ENCODE results near the gene RAB3A. TPM values are rescaled to one million over a fixed set of nuclear protein-coding genes. Genes with fewer than 3 reads are reported as not detected.

RAB3A gene
- total and polyA plus RNA-seq, 2 experiments from 2014 or later, result 1.4 to 1.9 TPM

GRCh38 chr19:18203408-18203862 lies 407 bp downstream of the RAB3A start:
- Histone ChIP-seq H3K4me1 (ENCODE audit: insufficient read depth) (peaks cover 14% of the 10 kb centered on the region), H3K27me3 (replicated peaks; ENCODE audit: insufficient read depth) (no peaks in the 10 kb centered on the region), H3K9me3 (ENCODE audit: low read depth) (no peaks in the 10 kb centered on the region), H3K27ac (no peak overlapping the region), H3K9ac (peak overlapping the region; percentile 74), H3F3A (ENCODE audit: insufficient read depth) (peaks cover 11% of the 10 kb centered on the region; the same call in 1 of the 2 replicates), H3K9me2 (ENCODE audit: insufficient read depth) (no peaks in the 10 kb centered on the region), H4K20me1 (ENCODE audit: insufficient read depth) (no peaks in the 10 kb centered on the region), H3K36me3 (ENCODE audit: low read depth) (no peaks in the 10 kb centered on the region), H3K4me2 (ENCODE audit: unreplicated experiment) (peak overlapping the region; percentile 90), H3K4me3 (peak overlapping the region; percentile 84), H2AFZ (peak overlapping the region; percentile 70), H3K79me2 (ENCODE audit: insufficient read depth) (no peaks in the 10 kb centered on the region)
- no peak for TF ChIP-seq EZH2 (IDR thresholded peaks at IDR 0.05; ENCODE audit: insufficient read depth, poor library complexity, severe bottlenecking)
- in situ Hi-C loops (cut with MboI), result no loop called here
- 1% methylated on average over 32 to 38 of the region's 38 CpGs for WGBS, 2 experiments (ENCODE audit: low coverage in 1 of 2, low lambda C conversion rate in 2 of 2, missing lambda C conversion rate in 2 of 2)
- DNase-seq, result peak; percentile 55

- H3K27ac ChIP-seq, result no peak overlapping the region
- peaks cover 13% of the 10 kb centered on the region for H3K4me1 ChIP-seq (ENCODE audit: insufficient read depth)
- H3F3A ChIP-seq (ENCODE audit: insufficient read depth), result peaks cover 9% of the 10 kb centered on the region; the same call in 1 of the 2 replicates
- peak overlapping the region; percentile 74 for H3K9ac ChIP-seq
- H3K4me3 ChIP-seq, result peak overlapping the region; percentile 84
- peak overlapping the region; percentile 90 for H3K4me2 ChIP-seq (ENCODE audit: unreplicated experiment)
- H3K27me3 ChIP-seq (replicated peaks; ENCODE audit: insufficient read depth), result no peaks in the 10 kb centered on the region
- peak; percentile 43 for DNase-seq
- H4K20me1 ChIP-seq (ENCODE audit: insufficient read depth), result no peaks in the 10 kb centered on the region
- H3K36me3 ChIP-seq (ENCODE audit: low read depth), result no peaks in the 10 kb centered on the region
- TF ChIP-seq EZH2phosphoT487 (IDR thresholded peaks at IDR 0.05; ENCODE audit: insufficient read depth, low read depth) (no peak), EZH2 (IDR thresholded peaks at IDR 0.05; ENCODE audit: insufficient read depth, poor library complexity, severe bottlenecking) (no peak)
- H3K9me3 ChIP-seq (ENCODE audit: low read depth), result no peaks in the 10 kb centered on the region
- 13 to 14% methylated on average over 32 of the region's 32 CpGs for WGBS, 2 experiments (ENCODE audit: low coverage in 1 of 2, low lambda C conversion rate in 2 of 2, missing lambda C conversion rate in 2 of 2)
- peak overlapping the region; percentile 70; the same call in 1 of the 2 replicates for H2AFZ ChIP-seq
- in situ Hi-C loops (cut with MboI), result no loop called here
- H3K9me2 ChIP-seq (ENCODE audit: insufficient read depth), result no peaks in the 10 kb centered on the region
- H3K79me2 ChIP-seq (ENCODE audit: insufficient read depth), result no peaks in the 10 kb centered on the region
Observed at GRCh38 chr19:18202778-18203407, 949 bp downstream of the RAB3A start.

DNA sequence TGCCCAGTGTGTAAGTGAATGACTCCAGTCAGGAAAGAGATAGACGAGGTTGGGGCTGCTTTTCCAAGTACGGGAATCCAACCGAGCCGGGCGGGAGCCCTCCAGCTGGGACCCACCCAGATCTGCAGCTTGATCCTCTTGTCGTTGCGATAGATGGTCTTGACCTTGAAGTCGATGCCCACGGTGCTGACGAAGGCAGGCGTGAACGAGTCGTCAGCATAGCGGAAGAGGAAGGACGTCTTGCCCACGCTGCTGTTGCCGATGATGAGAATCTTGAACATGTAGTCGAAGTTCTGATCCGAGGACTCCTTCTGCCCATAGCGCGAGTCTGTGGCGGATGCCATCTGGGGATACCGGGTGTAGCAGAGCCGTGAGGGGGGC lies 1.5 kb downstream of the RAB3A start:
- H3K9me2 ChIP-seq (ENCODE audit: insufficient read depth), result no peaks in the 10 kb centered on the region
- TF ChIP-seq EZH2 (IDR thresholded peaks at IDR 0.05; ENCODE audit: insufficient read depth, poor library complexity, severe bottlenecking) (no peak), EZH2phosphoT487 (IDR thresholded peaks at IDR 0.05; ENCODE audit: insufficient read depth, low read depth) (no peak)
- H3F3A ChIP-seq (ENCODE audit: insufficient read depth), result peaks cover 6% of the 10 kb centered on the region; the same call in 1 of the 2 replicates
- H3K4me2 ChIP-seq (ENCODE audit: unreplicated experiment), result no peak overlapping the region
- H3K9ac ChIP-seq, result no peak overlapping the region
- H3K79me2 ChIP-seq (ENCODE audit: insufficient read depth), result no peaks in the 10 kb centered on the region
- in situ Hi-C loops (cut with MboI), result no loop called here
- no peak overlapping the region for H2AFZ ChIP-seq
- no peaks in the 10 kb centered on the region for H3K27me3 ChIP-seq (replicated peaks; ENCODE audit: insufficient read depth)
- H3K27ac ChIP-seq, result no peak overlapping the region
- peaks cover 8% of the 10 kb centered on the region for H3K4me1 ChIP-seq (ENCODE audit: insufficient read depth)
- H3K4me3 ChIP-seq, result no peak overlapping the region
- H3K36me3 ChIP-seq (ENCODE audit: low read depth), result no peaks in the 10 kb centered on the region
- WGBS, 2 experiments (ENCODE audit: low coverage in 1 of 2, low lambda C conversion rate in 2 of 2, missing lambda C conversion rate in 2 of 2), result 80 to 81% methylated on average over 24 of the region's 24 CpGs
- DNase-seq, result no peak
- no peaks in the 10 kb centered on the region for H3K9me3 ChIP-seq (ENCODE audit: low read depth)
- H4K20me1 ChIP-seq (ENCODE audit: insufficient read depth), result no peaks in the 10 kb centered on the region

DNA sequence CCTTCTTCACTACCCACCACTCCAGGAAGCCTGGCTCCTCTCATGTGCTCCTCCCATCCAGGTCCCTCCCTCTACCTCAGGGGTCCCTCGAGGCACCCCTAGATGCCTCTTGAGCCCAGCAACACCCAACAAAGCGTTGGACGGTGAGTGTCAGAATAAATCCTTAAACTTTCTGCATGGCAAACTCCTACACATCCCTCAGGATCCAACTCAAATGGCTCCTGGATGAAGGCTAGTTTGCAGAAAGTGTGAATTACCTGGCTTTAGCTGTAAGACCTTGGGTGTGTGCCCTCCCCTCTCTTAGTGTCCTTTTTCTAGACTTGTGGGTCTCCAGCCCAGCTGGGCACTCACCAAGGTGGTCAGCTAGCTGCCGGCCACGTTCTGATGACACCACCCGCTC lies 5.5 kb downstream of the RAB3A start:
- TF ChIP-seq EZH2phosphoT487 (IDR thresholded peaks at IDR 0.05; ENCODE audit: insufficient read depth, low read depth) (no peak), EZH2 (IDR thresholded peaks at IDR 0.05; ENCODE audit: insufficient read depth, poor library complexity, severe bottlenecking) (no peak)
- in situ Hi-C loops (cut with MboI), result no loop called here
- peaks cover 5% of the 10 kb centered on the region; the same call in 1 of the 2 replicates for H3K4me1 ChIP-seq (ENCODE audit: insufficient read depth)
- DNase-seq, result no peak
- no peaks in the 10 kb centered on the region for H4K20me1 ChIP-seq (ENCODE audit: insufficient read depth)
- H3K27ac ChIP-seq, result no peak overlapping the region
- H3K79me2 ChIP-seq (ENCODE audit: insufficient read depth), result no peaks in the 10 kb centered on the region
- H3K4me2 ChIP-seq (ENCODE audit: unreplicated experiment), result no peak overlapping the region
- H3F3A ChIP-seq (ENCODE audit: insufficient read depth), result no peaks in the 10 kb centered on the region
- H3K9me3 ChIP-seq (ENCODE audit: low read depth), result no peaks in the 10 kb centered on the region
- no peak overlapping the region for H2AFZ ChIP-seq
- H3K9ac ChIP-seq, result no peak overlapping the region
- no peaks in the 10 kb centered on the region for H3K27me3 ChIP-seq (replicated peaks; ENCODE audit: insufficient read depth)
- H3K36me3 ChIP-seq (ENCODE audit: low read depth), result no peaks in the 10 kb centered on the region
- 89 to 95% methylated on average over 6 of the region's 6 CpGs for WGBS, 2 experiments (ENCODE audit: low coverage in 1 of 2, low lambda C conversion rate in 2 of 2, missing lambda C conversion rate in 2 of 2)
- H3K4me3 ChIP-seq, result no peak overlapping the region
- no peaks in the 10 kb centered on the region for H3K9me2 ChIP-seq (ENCODE audit: insufficient read depth)

Data from GM23248 (cell line).